Stimulated activated naive CD8-positive, alpha-beta T cell treated with anti-CD3 and anti-CD28 coated beads, Interleukin-15, amount 100 ng/mL, for 72 hours (primary cell): Measurements from ENCODE around the gene MRPL17.
A peak's percentile ranks its signal among the peaks of the same experiment; 100 is the strongest.
"Not testable (repeated sequence)": the region's sequence is repeated elsewhere in the genome, so short reads cannot be mapped to it uniquely, and the experiment has no call there.

ENCODE experiments used
- ATAC-seq: fragments of 150-1000 bp; cut with Tn5 transposase; 2 replicates; pipeline ENCODE4 v1.10.0; 2021; ENCODE audit warnings: mild to moderate bottlenecking, moderate library complexity
- DNase-seq, 2 donors: peaks; one replicate each; pipeline ENCODE4 v3.0.0; 2021 to 2022
- H3K27ac Mint-ChIP-seq, 2 donors: one replicate each; pipeline ENCODE4 v1.8.0; 2022; ENCODE audit warnings: mild to moderate bottlenecking in 2 of 2, mixed read lengths in 2 of 2, moderate library complexity in 2 of 2
- H3K27me3 Mint-ChIP-seq: one replicate; pipeline ENCODE4 v1.8.0; 2022; ENCODE audit warnings: mixed read lengths
- H3K4me1 Mint-ChIP-seq: one replicate; pipeline ENCODE4 v1.8.0; 2022; ENCODE audit warnings: mild to moderate bottlenecking, mixed read lengths
- H3K4me3 Mint-ChIP-seq, 2 donors: one replicate each; pipeline ENCODE4 v1.8.0; 2022; ENCODE audit warnings: mild to moderate bottlenecking in 2 of 2, mixed read lengths in 2 of 2, moderate library complexity in 1 of 2
- H3K9me3 Mint-ChIP-seq, 2 donors: one replicate each; pipeline ENCODE4 v1.8.0; 2022; ENCODE audit warnings: mixed read lengths in 2 of 2

The MRPL17 gene

GRCh38 chr11:6693342-6694228 lies 10.4 kb upstream of the MRPL17 start:
- ATAC-seq (peak; percentile 84), DNase-seq (peak; percentile 29 to 63)
- Mint-ChIP-seq H3K4me1 (peaks cover 43% of the 10 kb centered on the region), H3K4me3 (peak overlapping the region in 1 of 2 donors; percentile 44), H3K9me3 (no peaks in the 10 kb centered on the region), H3K27ac (peak overlapping the region in 1 of 2 donors; percentile 20), H3K27me3 (no peaks in the 10 kb centered on the region)

DNA sequence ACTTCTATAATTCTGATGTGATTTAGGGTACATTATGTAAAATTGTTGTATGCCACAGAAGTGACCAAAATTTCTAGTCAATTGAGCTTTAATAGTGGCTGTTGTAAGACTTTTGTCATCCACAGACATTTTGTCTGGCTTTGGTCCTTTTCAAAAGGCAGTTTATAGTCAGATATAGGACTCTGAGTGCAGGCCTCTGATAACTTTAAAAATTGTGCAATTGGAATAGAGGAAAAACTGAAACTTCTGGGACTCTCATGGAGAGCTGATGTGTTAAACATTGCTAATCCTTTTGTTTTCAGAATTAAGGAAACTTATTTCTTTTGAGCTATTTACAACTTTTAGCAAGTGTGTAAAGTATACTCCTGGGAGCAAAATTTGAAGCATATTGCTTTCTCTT lies 9.0 kb upstream of the MRPL17 start:
- Mint-ChIP-seq H3K4me1 (peaks cover 41% of the 10 kb centered on the region), H3K4me3 (no peak overlapping the region), H3K9me3 (no peaks in the 10 kb centered on the region), H3K27ac (no peak overlapping the region), H3K27me3 (no peaks in the 10 kb centered on the region)
- DNase-seq = no peak
- no peak for ATAC-seq

GRCh38 chr11:6690431-6691132 lies 7.4 kb upstream of the MRPL17 start:
- H3K27ac Mint-ChIP-seq, DNase-seq, ATAC-seq, H3K4me3 Mint-ChIP-seq, H3K27me3 Mint-ChIP-seq, H3K9me3 Mint-ChIP-seq: not testable (repeated sequence)
- H3K4me1 Mint-ChIP-seq = peaks cover 29% of the 10 kb centered on the region

- ATAC-seq = no peak
- no peaks in the 10 kb centered on the region for H3K9me3 Mint-ChIP-seq
- no peaks in the 10 kb centered on the region for H3K27me3 Mint-ChIP-seq
- peaks cover 20% of the 10 kb centered on the region for H3K4me1 Mint-ChIP-seq
- H3K4me3 Mint-ChIP-seq = no peak overlapping the region
- H3K27ac Mint-ChIP-seq = no peak overlapping the region
- DNase-seq = no peak
These were observed 4.7 kb upstream of the MRPL17 start for GRCh38 chr11:6687876-6688275.

GRCh38 chr11:6686006-6686405 lies 2.9 kb upstream of the MRPL17 start:
- Mint-ChIP-seq H3K4me3 (no peak overlapping the region), H3K9me3 (no peaks in the 10 kb centered on the region), H3K27me3 (no peaks in the 10 kb centered on the region), H3K4me1 (peaks cover 28% of the 10 kb centered on the region), H3K27ac (no peak overlapping the region)
- DNase-seq (no peak), ATAC-seq (no peak)

DNA sequence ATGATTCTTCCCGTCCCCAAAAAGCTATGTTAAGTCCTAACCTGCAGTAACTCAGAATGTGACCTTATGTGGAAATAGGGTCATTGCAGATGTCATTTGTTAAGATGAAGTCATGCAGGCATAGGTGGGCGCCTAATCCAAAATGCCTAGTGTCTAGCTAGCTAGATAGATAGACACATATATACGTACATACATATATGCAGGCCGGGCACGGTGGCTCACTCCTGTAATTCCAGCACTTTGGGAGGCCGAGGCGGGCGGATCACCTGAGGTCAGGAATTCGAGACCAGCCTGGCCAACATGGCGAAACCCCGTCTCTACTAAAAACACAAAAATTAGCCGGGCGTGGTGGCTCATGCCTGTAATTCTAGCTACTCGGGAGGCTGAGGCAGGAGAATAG lies 928 bp upstream of the MRPL17 start:
- H3K4me3 Mint-ChIP-seq = peak overlapping the region; percentile 97 to 99
- not testable (repeated sequence) for H3K9me3 Mint-ChIP-seq, ATAC-seq, H3K27me3 Mint-ChIP-seq, DNase-seq
- peaks cover 47% of the 10 kb centered on the region for H3K4me1 Mint-ChIP-seq
- H3K27ac Mint-ChIP-seq = peak overlapping the region in 1 of 2 donors; percentile 99

- H3K9me3 Mint-ChIP-seq = no peaks in the 10 kb centered on the region
- DNase-seq (no peak), ATAC-seq (no peak)
- H3K27ac Mint-ChIP-seq = peak overlapping the region; percentile 99
- no peaks in the 10 kb centered on the region for H3K27me3 Mint-ChIP-seq
- peaks cover 51% of the 10 kb centered on the region for H3K4me1 Mint-ChIP-seq
- H3K4me3 Mint-ChIP-seq = peak overlapping the region; percentile 97 to 99
These were observed 577 bp downstream of the MRPL17 start for GRCh38 chr11:6682591-6682935.

GRCh38 chr11:6681949-6682348 lies 1.2 kb downstream of the MRPL17 start:
- ATAC-seq (no peak), DNase-seq (no peak)
- peaks cover 51% of the 10 kb centered on the region for H3K4me1 Mint-ChIP-seq
- H3K27me3 Mint-ChIP-seq = no peaks in the 10 kb centered on the region
- no peaks in the 10 kb centered on the region for H3K9me3 Mint-ChIP-seq
- peak overlapping the region; percentile 97 to 99 for H3K4me3 Mint-ChIP-seq
- peak overlapping the region; percentile 99 for H3K27ac Mint-ChIP-seq

DNA sequence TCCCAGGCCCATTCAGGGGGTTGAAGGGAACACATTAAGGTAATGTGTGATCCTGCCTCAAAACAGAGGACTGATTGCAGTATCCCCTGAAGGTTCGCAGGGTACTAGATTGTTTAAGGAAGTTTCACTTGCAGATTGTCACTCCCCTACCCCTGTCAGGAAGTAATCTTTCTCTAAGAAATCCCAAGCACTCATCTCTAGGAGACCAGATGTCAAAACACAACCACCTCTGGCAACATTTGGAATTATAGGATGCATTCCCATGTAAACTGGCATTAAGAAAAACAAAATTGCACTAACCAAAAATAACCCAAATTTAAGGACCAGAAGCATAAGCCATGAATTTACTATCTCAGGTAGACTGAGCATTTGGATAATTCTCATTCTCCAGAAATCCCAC lies 1.6 kb downstream of the MRPL17 start:
- DNase-seq (no peak), ATAC-seq (no peak)
- H3K4me3 Mint-ChIP-seq = peak overlapping the region; percentile 97 to 99
- H3K27ac Mint-ChIP-seq = peak overlapping the region; percentile 53 to 88
- no peaks in the 10 kb centered on the region for H3K9me3 Mint-ChIP-seq
- H3K27me3 Mint-ChIP-seq = no peaks in the 10 kb centered on the region
- peaks cover 51% of the 10 kb centered on the region for H3K4me1 Mint-ChIP-seq

DNA sequence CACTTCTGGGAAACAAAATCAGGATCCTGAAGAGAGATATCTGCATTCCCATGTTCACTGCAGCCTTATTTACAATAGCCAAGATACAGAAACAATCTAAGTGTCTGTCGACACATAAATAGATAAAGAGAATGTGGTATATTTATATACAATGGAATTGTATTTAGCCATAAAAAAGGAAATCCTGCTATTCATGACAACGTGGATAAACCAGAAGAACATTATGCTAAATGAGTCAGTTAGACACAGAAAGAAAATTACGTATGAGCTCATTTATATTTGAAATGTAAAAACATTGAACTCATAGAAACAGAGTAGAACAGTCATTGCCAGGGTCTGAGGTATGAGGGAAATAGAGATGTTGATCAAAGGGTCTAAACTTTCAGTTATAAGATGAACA lies 6.1 kb downstream of the MRPL17 start:
- no peak overlapping the region for H3K27ac Mint-ChIP-seq
- no peak for DNase-seq
- H3K9me3 Mint-ChIP-seq = peaks cover 0 to 8% of the 10 kb centered on the region in 2 donors
- no peak for ATAC-seq
- no peaks in the 10 kb centered on the region for H3K27me3 Mint-ChIP-seq
- no peak overlapping the region for H3K4me3 Mint-ChIP-seq
- H3K4me1 Mint-ChIP-seq = peaks cover 62% of the 10 kb centered on the region

GRCh38 chr11:6674862-6675261 lies 8.3 kb downstream of the MRPL17 start:
- no peak overlapping the region for H3K27ac Mint-ChIP-seq
- DNase-seq (no peak), ATAC-seq (no peak)
- no peak overlapping the region for H3K4me3 Mint-ChIP-seq
- peaks cover 59% of the 10 kb centered on the region for H3K4me1 Mint-ChIP-seq
- no peaks in the 10 kb centered on the region for H3K27me3 Mint-ChIP-seq
- H3K9me3 Mint-ChIP-seq = peaks cover 10 to 15% of the 10 kb centered on the region in 2 donors

DNA sequence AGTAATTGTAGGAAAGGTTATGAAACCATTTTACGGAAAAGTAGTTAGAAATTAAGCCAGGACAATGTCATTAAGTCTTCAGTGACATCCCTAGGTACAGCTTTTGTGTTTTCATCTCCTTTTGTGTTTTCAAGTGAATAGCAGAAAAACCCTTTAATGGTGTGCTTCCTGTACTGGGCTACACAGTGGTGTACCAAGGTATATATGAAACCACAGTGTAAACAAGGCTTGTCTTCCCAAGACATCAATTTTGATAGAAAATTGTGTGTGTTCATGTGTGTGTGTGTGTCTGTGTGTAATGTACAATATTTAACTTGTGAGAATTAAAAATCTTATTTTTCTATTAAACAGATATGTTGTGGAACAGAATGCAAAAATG lies 8.9 kb downstream of the MRPL17 start:
- ATAC-seq (no peak), DNase-seq (no peak)
- H3K27ac Mint-ChIP-seq = no peak overlapping the region
- no peaks in the 10 kb centered on the region for H3K27me3 Mint-ChIP-seq
- H3K4me3 Mint-ChIP-seq = peak overlapping the region in 1 of 2 donors; percentile 21
- H3K9me3 Mint-ChIP-seq = peaks cover 10 to 15% of the 10 kb centered on the region in 2 donors
- peaks cover 53% of the 10 kb centered on the region for H3K4me1 Mint-ChIP-seq

DNA sequence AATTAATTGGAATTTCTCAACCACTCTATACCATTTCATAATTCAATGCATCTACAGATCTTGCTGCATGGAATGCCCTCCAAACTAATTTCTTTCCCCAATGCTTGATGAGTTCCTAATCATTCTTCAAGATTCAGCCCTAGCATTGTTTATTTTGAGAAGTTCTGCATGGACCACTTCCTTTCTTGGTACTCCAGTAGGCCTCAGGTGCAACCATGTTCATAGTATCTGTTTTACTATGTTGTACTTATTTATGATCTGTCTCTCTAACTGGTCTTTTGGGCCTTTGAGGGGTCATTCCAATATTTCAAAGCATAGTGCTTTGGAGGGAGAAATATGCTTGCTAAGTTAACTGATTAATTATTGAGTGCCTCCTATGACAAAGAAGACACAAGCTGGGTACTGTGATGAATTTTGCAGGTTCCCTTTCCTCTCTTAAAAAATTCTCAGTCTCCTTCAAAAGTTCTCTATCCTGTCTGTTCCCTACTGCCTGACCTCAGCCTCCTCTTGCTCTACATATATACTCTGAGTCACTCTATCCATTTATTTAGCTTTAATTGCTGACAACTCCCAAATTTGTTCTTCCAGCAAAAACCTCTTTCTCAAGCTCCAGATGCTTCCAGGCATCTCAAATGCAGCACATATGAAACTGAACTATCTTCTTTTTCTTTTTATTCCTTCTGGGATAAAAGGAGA lies 9.5 kb downstream of the MRPL17 start:
- DNase-seq (no peak), ATAC-seq (peak; percentile 60)
- Mint-ChIP-seq H3K4me3 (peak overlapping the region in 1 of 2 donors; percentile 21), H3K4me1 (peaks cover 48% of the 10 kb centered on the region), H3K9me3 (peaks cover 10 to 15% of the 10 kb centered on the region in 2 donors), H3K27ac (peak overlapping the region in 1 of 2 donors; percentile 22), H3K27me3 (no peaks in the 10 kb centered on the region)

DNA sequence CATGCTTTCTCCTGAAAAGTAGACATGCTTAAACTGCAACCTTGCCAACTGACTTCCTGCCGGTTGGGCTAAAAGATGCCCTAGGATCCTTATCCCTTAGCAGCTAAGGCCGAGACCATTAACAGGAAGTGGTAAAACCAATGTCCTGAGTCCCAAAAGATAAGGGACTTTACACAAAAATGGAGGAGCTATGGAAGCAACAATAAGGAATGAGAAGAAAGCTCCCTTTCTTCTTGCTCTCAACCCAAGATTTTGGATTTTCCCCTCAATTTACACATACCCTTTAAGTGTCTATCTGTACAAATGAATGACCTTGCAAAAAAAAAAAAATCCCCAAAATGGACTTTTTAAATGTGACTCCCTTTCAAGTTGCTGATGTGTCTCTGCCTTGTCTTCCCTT lies 11.1 kb downstream of the MRPL17 start:
- DNase-seq (no peak), ATAC-seq (no peak)
- Mint-ChIP-seq H3K27me3 (no peaks in the 10 kb centered on the region), H3K9me3 (peaks cover 11 to 16% of the 10 kb centered on the region in 2 donors), H3K27ac (no peak overlapping the region), H3K4me1 (peaks cover 65% of the 10 kb centered on the region), H3K4me3 (no peak overlapping the region)

- ATAC-seq = no peak
- Mint-ChIP-seq H3K4me1 (peaks cover 75% of the 10 kb centered on the region), H3K9me3 (peaks cover 18 to 21% of the 10 kb centered on the region in 2 donors), H3K27me3 (no peaks in the 10 kb centered on the region), H3K27ac (peak overlapping the region in 1 of 2 donors; percentile 50), H3K4me3 (peak overlapping the region; percentile 52 to 53)
- DNase-seq = no peak
These were observed 12.8 kb downstream of the MRPL17 start for GRCh38 chr11:6670202-6670830.
